A549 (cell line): ENCODE results near the gene U2SURP.

ENCODE experiments used
- CTCF ChIP-seq: fragments of >200 bp; sonication (Bioruptor Twin); formaldehyde crosslinking; IDR thresholded peaks from 3 replicates; pipeline ENCODE4 v1.5.1; 2016
- EP300 ChIP-seq, 2 experiments: fragments of >200 bp; sonication (Bioruptor Twin); formaldehyde crosslinking; IDR thresholded peaks; 2 replicates in 1 of 2; 3 replicates in 1 of 2; pipeline ENCODE4 v1.6.1; 2016 to 2017
- NFE2L2 ChIP-seq: fragments of 150-350 bp; conservative IDR thresholded peaks from 2 replicates; pipeline ENCODE4 v1.6.1; 2014; ENCODE audit warnings: low read length
- POLR2AphosphoS2 ChIP-seq: conservative IDR thresholded peaks from 2 replicates; pipeline ENCODE4 v1.6.1; 2012; ENCODE audit warnings: low read length, improper control_type of control experiment, inconsistent platforms
- RAD21 ChIP-seq, 2 experiments: fragments of >200 bp in 1 of 2; sonication (Bioruptor Twin) in 1 of 2; formaldehyde crosslinking in 1 of 2; IDR thresholded peaks in 1 of 2; conservative IDR thresholded peaks in 1 of 2; 2 replicates in 1 of 2; 3 replicates in 1 of 2; pipeline ENCODE4 v1.6.1; 2012 to 2018; ENCODE audit warnings: inconsistent platforms in 1 of 2
- REST ChIP-seq: fragments of 200-600 bp; sonication (generic); IDR thresholded peaks from 2 replicates; pipeline ENCODE4 v1.6.1; 2016; ENCODE audit warnings: antibody characterized with exemption, mild to moderate bottlenecking, moderate library complexity
- ZNF302 ChIP-seq: fragments of 250-450 bp; sonication (Bioruptor Pico); IDR thresholded peaks from 2 replicates; pipeline ENCODE4 v1.9.0; 2021; ENCODE audit warnings: inconsistent platforms, mild to moderate bottlenecking, moderate library complexity
- TF ChIP-seq, protein P1 (sequence below): fragments of 250-450 bp; sonication (Bioruptor Pico); IDR thresholded peaks from 2 replicates; pipeline ENCODE4 v1.5.0; 2021; ENCODE audit warnings: mild to moderate bottlenecking, moderate library complexity, borderline replicate concordance
- TF ChIP-seq, protein P2 (sequence below): IDR thresholded peaks from 2 replicates; pipeline ENCODE4 v1.6.1; 2012

DNA sequence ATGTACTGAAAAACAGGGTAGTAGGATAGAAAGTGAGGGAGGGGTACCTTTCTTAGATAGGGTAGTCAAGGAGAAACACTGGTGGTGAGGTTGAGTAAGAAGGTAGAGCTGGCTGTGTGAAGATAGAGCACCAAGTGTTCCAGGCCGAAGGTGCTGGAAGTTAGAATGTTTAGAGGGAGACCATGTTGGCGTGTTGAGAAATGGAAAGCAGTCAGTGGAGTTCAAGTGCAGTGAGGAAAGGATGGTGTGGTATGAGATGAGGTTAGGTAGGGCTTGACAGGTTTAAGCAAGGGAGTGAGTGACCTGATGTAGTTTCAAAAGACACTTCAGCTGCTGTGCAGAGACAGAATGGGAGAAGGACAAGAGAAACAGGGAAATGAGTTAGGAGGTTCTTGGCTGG, 64.0 kb downstream of the U2SURP start:
- no peak for TF ChIP-seq CTCF
- TF ChIP-seq, protein P1, sequence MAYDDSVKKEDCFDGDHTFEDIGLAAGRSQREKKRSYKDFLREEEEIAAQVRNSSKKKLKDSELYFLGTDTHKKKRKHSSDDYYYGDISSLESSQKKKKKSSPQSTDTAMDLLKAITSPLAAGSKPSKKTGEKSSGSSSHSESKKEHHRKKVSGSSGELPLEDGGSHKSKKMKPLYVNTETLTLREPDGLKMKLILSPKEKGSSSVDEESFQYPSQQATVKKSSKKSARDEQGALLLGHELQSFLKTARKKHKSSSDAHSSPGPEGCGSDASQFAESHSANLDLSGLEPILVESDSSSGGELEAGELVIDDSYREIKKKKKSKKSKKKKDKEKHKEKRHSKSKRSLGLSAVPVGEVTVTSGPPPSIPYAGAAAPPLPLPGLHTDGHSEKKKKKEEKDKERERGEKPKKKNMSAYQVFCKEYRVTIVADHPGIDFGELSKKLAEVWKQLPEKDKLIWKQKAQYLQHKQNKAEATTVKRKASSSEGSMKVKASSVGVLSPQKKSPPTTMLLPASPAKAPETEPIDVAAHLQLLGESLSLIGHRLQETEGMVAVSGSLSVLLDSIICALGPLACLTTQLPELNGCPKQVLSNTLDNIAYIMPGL = no peak
- no peak for TF ChIP-seq RAD21 (conservative IDR thresholded peaks at IDR 0.05 in 1 of 2, IDR thresholded peaks at IDR 0.05 in 1 of 2)
- TF ChIP-seq NFE2L2 = no peak
- TF ChIP-seq ZNF302 (CRISPR knock-in tag) = no peak
- TF ChIP-seq, protein P2, sequence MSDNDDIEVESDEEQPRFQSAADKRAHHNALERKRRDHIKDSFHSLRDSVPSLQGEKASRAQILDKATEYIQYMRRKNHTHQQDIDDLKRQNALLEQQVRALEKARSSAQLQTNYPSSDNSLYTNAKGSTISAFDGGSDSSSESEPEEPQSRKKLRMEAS = no peak
- no peak for TF ChIP-seq POLR2AphosphoS2
- no peak for TF ChIP-seq EP300 (IDR thresholded peaks at IDR 0.05)
- TF ChIP-seq REST = no peak
